ENCODE results near the gene LINGO4. TPM values are rescaled to one million over a fixed set of nuclear protein-coding genes. Genes with fewer than 3 reads are reported as not detected.

Gene LINGO4
- total RNA-seq, 1 donor: under 0.01 TPM

DNA sequence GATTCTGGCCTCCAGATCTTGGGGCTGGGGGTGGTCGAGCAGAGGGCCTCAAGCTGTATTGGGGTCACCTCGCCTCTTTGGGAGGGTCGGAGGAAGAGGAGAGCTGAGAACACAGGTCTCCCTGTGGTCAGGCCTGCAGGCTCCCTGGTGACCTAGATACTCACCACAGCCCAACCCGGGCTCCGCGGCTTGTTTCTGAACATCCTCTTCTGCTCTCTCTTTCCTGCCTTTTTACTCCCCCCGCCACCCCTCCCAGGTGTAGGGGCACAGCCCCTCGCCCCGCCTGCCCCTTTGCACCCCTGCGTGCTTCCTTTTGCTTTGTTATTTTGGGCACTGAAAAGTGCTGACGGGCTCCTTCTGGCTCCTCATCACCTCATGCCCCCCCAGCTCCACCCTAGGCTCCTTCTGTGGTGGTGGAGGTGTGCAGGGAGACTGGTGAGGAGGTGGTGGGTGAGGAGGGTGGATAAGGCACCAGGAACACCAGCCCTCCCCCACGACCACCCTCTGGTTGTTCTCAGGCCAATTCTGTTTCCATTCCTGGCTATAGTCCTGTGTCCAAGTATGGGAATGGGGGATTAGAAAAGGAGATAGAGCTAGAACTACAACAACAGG is 10.6 kb upstream of the LINGO4 start:
- DNase-seq (ENCODE audit: low read depth in 2 of 3, low spot score in 2 of 3): peak in 1 of 3 donors; percentile 53

DNA sequence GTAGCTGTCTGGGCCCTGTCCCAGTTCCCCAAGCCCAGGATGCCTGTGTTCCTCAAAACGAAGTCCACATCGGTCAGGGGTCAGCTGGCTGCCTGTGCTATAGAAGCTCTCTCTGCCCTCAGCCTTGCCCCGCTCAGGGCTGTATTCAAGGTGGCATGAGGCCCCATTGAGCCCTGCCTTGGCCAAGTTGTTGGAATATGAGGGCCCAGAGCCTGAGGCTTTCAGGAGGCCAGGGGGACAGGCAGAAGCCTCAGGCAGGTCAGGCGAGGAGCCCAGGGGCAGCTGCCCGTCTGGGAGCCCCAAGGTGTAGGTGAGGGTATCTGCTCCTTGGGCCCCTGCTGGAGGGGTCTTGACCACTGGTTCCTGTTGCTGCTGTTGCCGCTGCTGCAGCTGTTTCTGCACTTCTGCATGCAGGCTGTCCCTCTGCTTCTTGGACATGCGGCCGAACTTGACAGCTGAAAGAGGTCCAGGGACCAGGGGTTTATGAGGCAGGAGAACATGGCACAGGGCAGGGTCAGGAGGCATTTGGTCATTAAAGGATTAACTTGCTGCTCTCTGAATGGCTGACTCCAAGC is 9.8 kb upstream of the LINGO4 start:
- DNase-seq (ENCODE audit: low read depth in 2 of 3, low spot score in 2 of 3): no peak

DNA sequence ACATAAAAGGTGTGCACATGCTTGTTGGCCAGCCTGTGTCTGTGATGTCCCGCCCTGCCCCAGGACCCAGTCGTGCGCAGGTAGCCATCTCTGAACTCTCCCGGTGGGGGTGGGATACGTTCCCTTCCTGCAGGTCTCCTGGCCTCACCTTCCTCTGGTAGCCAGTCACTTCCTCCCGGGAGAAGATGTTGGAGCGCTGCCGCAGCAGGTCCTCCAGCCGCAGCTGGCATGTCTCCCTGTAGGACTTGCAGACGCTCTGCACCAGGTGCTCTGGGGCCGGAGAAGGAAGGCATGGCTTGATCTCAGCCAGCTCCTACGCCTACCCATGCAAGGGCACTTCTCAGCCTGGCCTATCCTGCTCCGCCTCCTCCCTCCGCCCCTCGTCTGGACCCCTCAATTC is 9.2 kb upstream of the LINGO4 start:
- DNase-seq (ENCODE audit: low read depth in 2 of 3, low spot score in 2 of 3): no peak

DNA sequence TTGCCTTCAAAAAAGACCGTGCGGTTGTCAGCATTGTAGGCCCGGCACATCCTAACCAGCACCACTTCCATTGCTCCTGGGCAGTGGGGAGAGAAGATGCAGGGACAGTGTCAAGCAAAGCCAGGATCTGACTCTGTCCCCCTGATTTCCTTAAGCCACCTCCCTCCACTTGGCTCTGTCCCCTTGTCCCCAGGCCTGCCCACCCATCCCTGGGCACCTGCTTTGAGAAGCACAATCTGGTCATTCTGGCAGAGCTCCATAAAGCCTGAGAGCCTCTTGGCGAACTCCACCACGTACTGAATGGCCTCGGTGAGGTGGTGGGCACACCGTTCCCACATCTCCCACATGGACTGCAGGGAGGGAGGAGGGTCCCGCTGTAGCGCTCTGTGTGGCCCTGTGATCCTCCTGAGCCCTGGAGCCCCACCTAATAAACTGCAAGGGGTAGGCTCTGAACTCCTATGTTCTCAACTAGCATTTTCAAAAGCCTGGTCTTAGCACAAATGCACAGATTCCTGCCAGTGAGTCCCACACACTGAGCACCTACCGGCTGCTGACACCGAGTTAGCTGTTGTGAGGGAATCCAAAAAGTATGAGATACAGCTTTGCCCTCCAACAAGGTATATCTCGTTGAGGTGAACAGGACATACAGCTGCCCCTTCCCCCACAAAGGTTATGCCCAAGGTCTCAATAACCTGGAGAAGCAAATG is 8.2 kb upstream of the LINGO4 start:
- no peak for DNase-seq (ENCODE audit: low read depth in 2 of 3, low spot score in 2 of 3)

DNA sequence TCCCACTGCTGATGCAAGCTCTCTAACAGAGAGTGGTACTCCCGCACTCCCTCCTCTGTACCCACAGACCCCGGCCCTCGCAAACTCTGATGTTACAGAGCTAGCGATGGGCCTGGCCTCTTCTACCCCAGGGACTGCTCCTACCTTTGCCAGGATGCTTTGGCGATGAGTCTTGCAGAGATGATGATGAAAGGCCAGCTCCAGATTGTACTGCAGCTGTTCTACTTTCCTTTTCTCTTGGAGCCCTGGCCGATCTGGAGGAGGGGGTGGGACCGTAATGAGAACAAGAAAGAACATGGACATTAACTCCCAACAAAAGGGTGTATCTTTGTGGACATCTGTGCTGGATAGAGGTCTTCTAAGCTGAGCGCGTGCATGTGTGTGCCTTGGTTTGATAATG is 6.0 kb upstream of the LINGO4 start:
- no peak for DNase-seq (ENCODE audit: low read depth in 2 of 3, low spot score in 2 of 3)

DNA sequence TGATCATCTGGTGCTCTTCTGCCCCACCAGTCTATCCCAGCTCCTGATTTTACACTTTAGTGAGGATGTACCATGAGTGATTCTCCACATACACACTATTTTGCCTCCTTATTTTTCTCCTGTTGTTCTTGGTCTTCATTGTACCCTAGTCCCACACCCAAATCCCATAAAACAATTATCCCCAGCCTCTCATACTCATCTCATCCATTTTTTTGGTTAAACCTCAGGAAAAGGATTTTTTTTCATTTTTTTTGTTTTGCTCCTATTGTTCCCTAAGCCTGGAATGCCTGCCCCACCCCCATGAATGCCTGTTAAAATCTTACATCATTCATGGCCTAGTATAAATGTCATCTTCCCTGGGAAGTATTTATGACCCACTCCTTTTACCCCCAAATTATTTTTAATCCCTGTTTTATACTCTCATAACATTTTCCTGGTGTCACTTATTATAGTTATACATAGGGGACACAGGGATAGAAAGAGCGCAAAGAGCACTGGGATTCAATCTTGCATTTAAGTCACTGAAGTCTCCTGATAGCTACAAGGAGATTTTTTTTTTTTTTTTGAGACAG is 4.9 kb upstream of the LINGO4 start:
- DNase-seq (ENCODE audit: low read depth in 2 of 3, low spot score in 2 of 3): no peak

DNA sequence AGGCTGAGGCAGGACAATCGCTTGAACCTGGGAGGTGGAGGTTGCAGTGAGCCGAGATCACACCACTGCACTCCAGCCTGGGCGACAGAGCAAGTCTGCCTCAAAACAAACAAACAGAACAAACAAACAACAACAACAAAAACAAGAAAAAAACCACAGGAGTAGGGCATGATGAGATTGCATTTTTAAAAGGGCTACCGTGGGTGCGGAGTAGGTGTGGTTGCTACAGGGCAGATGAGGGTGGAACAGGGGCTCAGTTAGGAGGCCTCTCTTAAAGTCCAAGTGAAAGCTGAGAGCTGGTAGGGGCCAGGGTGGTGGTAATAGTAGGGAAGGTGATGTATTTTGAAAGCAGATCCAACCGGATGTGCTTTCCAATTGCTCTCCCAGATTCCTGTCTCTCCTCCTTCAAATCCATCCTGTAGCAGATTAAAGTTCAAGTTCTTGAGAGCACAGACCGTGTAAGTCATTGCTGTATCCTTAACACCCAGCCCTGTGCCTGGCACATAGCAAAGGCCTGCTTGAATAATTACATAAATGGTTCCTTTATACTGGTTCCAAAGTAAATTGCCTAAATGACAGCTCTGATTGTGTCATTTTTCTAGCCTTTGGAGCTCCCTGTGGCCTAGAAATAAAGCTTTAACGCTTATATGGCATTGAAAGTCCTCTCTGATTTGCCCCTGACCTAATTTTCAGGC is 4.2 kb upstream of the LINGO4 start:
- DNase-seq (ENCODE audit: low read depth in 2 of 3, low spot score in 2 of 3): no peak

DNA sequence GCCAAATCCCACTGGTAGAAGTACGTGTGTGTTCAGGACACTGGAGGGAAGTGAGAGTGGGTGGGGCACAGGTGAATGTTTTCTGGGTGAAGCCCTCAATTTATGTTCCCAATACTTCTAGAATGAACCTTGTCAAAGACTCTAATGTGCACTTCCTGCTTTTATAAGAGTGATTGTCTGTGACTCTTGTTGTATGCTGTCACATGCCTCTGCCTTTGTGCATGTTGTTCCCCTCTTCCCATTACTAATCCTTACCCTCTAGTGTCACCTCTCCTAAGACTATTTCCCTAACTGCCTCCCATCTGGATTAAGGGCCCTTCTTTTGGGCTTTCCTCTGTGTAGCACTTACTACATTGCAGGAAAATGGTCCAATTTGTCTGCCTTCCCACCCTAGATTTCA is 2.5 kb upstream of the LINGO4 start:
- no peak for DNase-seq (ENCODE audit: low read depth in 2 of 3, low spot score in 2 of 3)

DNA sequence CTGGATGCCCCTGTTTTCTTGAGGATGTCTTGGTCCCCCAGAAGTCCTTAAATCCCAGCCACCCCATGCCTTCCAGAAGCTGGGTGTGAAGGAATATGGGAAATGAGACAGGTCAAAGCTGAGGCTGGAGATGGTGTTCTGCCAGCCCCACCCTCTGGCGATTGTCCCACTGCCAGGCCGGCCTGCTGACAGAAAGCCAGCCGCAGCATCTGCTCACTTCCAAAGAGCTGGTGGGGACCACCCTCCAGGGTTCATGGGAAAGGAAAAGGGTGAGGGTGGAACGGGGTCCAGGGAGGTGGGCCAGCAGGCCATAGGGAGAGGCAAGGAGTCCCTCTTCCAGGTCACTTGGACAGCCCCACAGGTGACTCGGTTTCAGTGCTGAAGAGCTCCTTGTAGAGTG is 1.9 kb upstream of the LINGO4 start:
- DNase-seq (ENCODE audit: low read depth in 2 of 3, low spot score in 2 of 3): no peak

DNA sequence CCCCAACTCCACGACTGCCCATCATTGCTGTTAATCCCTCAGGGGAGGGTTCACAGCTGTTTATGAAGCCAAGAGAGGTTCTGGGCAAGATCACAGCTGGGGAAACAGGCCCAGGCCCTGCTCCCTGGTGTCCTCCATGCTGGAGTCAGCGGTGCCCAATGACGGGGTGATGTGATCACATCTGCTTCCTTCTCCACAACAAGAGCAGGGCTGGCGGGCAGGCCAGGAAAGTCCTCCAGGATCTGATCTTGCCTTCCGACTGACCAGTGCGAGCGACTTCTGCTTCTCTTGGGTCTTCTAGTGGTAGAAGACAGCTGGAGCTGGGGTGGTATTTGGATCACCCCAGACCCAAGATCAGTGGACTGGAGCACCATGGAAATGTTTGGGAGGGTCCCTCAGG is 951 bp upstream of the LINGO4 start:
- DNase-seq (ENCODE audit: low read depth in 2 of 3, low spot score in 2 of 3): no peak

DNA sequence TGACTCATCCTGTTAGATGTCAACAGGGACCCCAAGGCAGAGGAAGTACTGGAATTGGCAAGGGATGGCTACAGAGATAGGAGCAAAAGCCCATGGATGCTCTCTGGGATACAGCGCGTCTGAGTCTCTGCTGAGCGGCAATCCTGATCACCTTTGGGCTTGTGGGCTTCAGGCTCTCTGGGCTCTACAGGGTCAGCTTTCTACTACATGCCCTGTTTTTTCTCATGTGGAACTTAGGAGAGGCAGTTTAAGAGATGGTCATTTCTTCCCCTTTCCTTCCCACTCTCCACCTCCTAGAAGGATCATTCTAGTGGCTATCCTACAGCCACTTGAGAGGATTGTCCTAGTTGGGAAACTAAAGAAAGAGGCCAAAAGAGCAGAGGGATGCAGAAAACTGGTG is 1.3 kb downstream of the LINGO4 start:
- no peak for DNase-seq (ENCODE audit: low read depth in 2 of 3, low spot score in 2 of 3)

DNA sequence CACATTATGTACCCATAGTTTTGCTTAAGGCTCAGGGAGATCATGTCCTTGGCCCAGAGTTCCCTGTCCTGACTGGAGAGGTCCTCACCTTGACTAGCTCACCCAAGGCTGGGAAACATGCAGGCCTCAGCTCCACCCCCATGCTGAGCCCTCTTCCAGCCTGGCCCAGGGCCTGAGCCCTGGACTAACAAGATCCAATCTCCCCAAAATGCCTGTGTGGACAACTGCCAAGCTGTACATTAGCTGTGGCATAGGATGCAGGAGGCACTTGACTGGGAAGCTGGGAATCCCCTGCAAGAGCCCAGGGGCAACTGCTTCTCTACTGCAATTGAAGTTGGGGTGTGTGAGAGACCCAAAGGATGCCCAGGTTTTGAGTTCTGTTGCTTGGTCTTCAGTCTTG is 2.1 kb downstream of the LINGO4 start:
- DNase-seq (ENCODE audit: low read depth in 2 of 3, low spot score in 2 of 3): no peak

DNA sequence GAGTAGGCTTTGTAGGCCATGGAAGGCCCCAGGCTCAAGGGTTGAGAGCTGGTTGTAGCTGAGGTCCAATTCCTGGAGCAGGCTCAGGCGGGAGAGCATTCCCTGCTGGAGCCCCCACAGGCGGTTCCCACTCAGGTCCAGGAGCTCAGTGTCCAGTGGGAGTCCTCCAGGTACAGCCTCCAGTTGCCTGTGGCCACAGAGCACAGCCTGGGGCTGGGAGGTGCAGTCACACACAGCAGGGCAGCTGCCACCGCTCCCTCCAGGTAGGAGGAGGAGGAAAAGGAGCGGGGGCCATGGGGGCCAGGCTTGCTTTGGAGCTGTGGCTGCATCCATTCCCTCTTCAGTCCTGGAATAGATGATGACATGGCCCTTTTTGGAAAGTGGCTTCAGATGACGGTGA is 2.8 kb downstream of the LINGO4 start:
- no peak for DNase-seq (ENCODE audit: low read depth in 2 of 3, low spot score in 2 of 3)

DNA sequence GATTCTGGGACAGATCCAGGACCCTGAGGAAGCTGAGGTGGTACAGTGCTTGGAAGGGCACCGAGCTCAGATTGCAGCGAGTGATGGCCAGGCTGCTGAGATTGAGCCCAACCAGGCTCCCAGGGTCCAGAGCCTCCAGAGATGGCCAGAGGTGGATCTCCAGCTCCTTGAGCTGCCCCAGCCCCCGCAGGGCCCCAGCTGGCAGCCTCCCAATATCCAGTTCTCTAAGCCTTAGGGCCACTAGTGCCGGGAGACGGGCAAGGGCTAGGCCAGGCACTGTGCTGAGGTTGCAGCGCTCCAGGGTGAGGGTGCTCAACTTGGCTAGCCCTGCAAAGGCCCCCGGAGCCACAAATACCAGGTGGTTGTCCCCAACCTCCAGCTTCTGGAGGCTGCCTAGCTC is 3.4 kb downstream of the LINGO4 start:
- no peak for DNase-seq (ENCODE audit: low read depth in 2 of 3, low spot score in 2 of 3)

DNA sequence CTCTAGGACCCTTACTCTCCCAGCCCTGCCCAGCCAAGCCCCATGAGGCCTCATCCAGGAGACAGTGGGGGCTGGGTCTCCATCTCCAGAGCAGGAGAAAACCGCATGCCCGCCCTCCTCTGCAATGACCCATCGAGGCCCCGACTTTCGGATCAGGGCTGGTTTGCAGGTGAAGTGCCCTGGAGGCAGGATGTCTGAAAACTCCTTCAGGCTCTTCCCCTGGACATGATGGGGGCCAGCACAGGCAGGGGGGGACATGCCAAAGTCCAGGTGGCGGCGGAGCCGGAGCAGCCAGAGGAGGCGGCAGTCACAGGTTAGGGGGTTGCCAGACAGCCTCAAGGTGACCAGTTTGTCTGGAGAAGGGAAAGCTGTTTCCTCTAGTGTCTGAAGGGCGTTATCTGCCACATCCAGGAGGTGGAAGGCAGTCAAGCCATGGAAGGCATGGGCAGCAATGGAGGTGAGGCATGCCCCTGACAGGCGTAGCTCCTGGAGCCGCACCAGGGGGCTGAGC is 3.9 kb downstream of the LINGO4 start:
- DNase-seq (ENCODE audit: low read depth in 2 of 3, low spot score in 2 of 3): no peak

DNA sequence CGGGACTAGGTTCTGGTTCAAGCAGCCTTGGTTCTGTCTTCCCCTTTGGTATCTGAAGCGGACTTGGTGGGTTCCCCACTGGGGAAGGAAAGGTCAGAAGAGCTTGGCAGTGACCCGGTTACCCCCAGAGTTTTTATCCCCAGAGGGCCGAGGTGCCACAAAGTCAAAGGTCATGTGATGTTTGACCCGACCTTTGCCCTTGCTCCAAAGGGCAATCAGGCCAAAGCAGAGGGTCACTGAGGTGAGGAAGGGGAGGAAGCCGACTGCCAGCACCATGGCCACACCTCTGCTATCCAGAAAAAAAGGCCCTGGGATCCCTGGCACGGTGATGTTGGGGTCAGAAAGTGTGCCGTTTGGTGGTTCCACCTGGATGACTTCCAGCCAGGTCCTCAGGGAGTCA is 4.4 kb downstream of the LINGO4 start:
- DNase-seq (ENCODE audit: low read depth in 2 of 3, low spot score in 2 of 3): no peak

DNA sequence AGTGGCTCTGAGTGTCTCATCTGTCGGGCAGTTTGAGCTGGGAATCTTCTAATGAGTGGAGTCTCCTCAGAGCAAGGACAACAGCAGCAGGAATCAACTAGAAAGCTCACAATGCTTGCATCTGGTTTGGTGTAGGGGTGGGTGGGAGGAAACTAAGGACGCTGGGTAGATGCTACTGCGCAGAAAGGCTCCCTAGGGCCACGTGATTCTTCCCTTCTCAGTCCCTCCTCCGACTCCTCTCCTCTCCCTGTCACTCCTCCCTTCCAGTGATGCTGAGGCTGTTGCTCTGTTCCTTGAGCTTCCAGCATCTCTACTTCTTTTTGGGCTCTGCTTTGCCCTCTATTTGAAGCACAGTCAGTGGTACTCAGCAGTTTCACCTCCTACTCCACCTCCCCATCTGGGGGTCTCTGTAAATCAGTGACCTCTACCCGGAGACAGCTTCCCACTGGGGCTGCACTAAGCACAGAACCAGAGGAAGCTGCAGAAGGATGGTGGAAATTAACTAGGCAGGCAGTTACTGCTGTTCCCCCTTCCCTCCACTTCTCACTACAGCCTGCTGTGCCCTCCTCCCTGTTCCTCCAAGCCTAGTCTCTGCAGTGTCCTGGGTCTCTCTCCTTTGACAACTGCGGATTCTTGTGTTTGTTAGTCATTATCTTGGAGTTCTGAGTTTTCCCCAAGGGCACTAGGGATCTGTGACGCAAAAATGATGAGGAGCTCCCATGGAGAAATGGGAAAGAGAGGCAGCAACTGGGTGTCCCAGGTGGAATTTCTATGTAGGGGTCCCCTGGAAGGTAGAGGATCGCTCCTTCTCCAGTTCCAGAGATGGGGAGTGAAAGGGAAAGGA is 5.8 kb downstream of the LINGO4 start:
- DNase-seq (ENCODE audit: low read depth in 2 of 3, low spot score in 2 of 3): no peak

DNA sequence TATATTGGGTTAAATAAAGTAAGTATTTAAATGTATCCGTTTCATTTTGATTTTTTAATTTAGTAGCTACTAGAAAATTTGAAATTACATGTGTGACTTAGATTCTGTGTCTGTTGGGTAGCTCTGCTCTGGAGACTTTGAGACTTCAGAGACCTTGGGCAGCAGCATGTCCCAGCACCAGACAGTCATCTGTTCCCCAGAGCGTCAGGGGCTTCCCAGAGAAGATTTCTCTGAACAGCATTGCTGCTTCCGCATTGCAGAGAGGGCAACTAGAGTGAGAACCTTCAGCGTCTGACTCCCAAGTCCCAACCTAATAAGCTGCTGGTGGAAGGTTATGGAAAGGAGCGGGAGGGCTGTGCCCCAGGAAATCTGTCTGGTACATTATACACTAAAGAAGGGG is 6.6 kb downstream of the LINGO4 start:
- no peak for DNase-seq (ENCODE audit: low read depth in 2 of 3, low spot score in 2 of 3)

DNA sequence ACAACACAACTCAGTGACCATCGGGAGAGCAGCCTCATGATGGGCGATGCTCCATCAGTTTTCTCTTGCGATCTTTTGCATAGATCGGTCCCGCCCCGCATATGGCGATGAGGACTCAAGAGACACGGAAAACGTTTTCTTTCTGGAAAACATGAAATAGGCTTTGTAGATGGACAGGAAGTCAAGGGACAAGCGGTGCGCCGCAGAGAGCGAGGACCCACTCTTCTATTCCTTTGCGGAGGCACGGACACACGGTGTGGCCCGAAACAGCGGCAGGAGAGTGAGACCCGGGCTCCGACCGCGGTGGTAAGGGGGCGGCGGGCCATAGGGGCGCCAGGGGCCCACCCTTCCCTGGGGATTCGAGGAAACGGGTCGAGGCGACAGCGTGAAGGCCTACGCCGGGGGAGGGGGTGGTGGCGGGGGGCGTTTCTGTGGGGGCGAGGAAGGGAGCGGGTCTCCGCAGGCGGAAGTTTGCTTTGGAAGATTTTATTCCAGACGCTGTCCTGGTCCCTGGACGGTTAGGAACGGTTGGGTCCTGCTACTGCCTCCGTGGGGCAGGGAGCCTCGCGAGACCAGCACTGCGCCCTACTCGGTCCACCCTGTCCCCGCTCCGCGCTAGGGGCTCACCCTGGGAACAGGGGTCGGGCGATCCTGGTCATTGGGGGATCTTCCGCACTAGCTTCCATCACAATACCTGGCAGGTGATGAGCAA is 14.1 kb downstream of the LINGO4 start:
- no peak for DNase-seq (ENCODE audit: low read depth in 2 of 3, low spot score in 2 of 3)

All from hematopoietic multipotent progenitor cell (in vitro differentiated cells).